Activated CD8-positive, alpha-beta memory T cell treated with anti-CD3 and anti-CD28 coated beads for 36 hours (primary cell): ENCODE measurements around the gene GSC2. TPM values are rescaled to one million over a fixed set of nuclear protein-coding genes. Genes with fewer than 3 reads are reported as not detected.

Source experiments
- total RNA-seq, 2 experiments: library from RNA; stranded (reverse); gene quantifications; one replicate each; pipeline ENCODE4 v1.2.3, GENCODE V29; 2021

GSC2 gene
- total RNA-seq, 2 experiments from 2014 or later: not detected

Other genes with a start within 250 kb of the GSC2 start
- 1 to 10 TPM; 1.4 to 1.5 TPM for gene DGCR6, start 244.0 kb downstream of the GSC2 start, total RNA-seq
- gene PRODH, start 214.0 kb downstream of the GSC2 start, total RNA-seq: under 1 TPM; 0.13 to 0.17 TPM
- 10 to 100 TPM; 23.7 to 25.0 TPM for gene DGCR2, start 27.9 kb downstream of the GSC2 start, total RNA-seq
- not detected for gene TSSK2, start 19.0 kb downstream of the GSC2 start, total RNA-seq
- 10 to 100 TPM; 17.6 to 19.7 TPM for gene ESS2, start 5.6 kb downstream of the GSC2 start, total RNA-seq
- gene SLC25A1, start 28.4 kb upstream of the GSC2 start, total RNA-seq: 10 to 100 TPM; 51.5 to 52.5 TPM
- under 1 TPM; 0.42 to 0.61 TPM for gene CLTCL1, start 141.4 kb upstream of the GSC2 start, total RNA-seq